Hematopoietic multipotent progenitor cell treated with erythropoietin and hydrocortisone succinate and interleukin-3 and kit ligand, for 17 days (in vitro differentiated cells): ENCODE measurements around the gene GALNT17.
"Not testable (repeated sequence)": the region's sequence is repeated elsewhere in the genome, so short reads cannot be mapped to it uniquely, and the experiment has no call there.

Source experiments
- DNase-seq: peaks from one replicate; pipeline ENCODE4 v3.0.0-alpha.2; 2015; ENCODE audit warnings: low spot score

GALNT17 gene

GRCh38 chr7:71566376-71566775 is 434.4 kb downstream of the GALNT17 start:
- DNase-seq: no peak

- DNase-seq: no peak
Observed at GRCh38 chr7:71566991-71567390, 435.0 kb downstream of the GALNT17 start.

- no peak for DNase-seq
Observed at GRCh38 chr7:71574153-71574860, 442.4 kb downstream of the GALNT17 start.

GRCh38 chr7:71580027-71580426 is 448.1 kb downstream of the GALNT17 start:
- no peak for DNase-seq

DNA sequence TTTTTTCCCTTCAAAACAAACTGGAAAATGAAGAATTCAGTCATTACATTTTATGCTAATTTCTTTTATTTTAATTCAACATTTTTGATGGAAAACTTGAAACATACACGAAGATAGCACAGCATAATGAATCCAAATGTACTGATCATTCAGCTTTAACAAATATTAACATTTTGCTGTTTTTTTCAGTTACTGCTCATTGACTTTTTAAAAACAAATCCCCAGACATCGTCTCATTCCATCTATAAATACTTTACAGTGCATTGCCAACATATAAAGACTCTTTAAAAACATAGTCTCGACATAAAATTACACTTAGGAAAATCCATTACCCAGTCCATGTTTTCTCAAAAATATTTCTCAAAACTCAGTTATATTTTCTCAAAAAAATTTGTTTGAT is 452.3 kb downstream of the GALNT17 start:
- DNase-seq: no peak

DNA sequence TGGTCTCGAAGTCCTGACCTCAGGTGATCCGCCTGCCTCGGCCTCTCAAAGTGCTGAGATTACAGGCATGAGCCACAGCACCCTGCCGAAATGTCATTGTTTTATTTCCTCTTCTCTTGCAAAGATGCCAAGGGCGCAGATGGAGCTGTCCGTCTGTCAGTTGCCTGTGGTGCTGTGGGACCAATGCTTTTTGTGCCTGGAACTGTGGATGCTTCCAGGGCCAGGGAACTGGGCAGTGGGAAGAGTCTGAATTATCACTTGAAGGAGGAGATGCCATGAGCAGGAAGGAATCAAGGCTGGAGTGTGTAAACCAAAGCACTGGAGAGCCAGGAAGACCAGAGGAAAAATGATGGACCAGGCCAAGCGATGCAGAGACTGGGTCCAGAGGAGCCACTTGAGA is 459.9 kb downstream of the GALNT17 start:
- DNase-seq: no peak

DNA sequence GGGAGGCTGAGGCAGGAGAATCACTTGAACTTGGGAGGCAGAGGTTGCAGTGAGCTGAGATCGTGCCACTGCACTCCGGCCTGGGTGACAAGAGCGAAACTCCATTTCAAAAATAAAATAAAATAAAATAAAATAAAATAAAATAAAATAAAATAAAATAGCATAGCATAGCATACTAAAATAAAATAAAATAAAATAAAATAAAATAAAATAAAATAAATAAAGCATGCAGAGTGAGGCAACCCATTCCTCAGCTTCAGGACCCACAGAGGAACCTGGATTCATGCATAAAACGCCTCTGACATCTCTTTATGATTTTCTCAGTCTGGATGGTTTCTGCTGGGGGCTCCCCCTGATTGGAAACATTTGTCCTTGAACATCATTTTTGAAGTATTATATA is 460.4 kb downstream of the GALNT17 start:
- not testable (repeated sequence) for DNase-seq

DNA sequence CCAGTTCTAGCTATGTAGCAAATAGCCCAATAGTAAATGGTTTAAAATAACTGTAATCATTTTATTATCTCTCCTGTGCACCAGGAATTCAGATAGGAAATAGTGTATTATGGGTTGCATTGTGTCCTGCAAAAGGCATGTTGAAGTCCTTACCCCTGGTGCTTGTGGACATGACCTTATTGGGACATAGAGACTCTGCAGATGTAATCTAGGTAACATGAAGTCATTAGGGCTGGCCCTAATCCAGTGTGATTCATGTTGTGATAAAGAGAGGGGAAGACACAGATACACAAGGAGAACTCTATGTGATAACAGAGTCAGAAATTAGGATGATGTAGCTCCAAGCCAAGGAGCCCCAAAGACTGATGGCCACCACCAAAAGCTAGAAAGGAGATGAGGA is 462.8 kb downstream of the GALNT17 start:
- no peak for DNase-seq

DNA sequence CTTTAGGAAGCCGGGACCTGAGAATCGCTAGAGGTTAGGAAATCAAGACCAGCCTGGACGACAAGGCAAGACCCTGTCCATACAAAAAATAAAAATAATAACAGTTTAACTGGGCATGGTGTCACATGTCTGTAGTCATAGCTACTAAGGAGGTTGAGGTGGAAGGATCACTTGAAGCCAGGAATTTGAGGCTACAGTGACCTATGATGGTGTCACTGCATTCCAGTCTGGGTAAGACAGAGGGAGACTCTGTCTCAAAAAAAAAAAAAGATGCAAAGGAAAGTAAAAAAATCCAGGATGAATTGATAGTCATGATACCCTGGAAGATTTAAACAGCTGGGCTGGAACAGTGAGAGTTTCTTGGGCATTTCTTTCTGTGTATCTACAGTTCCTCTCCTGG is 463.2 kb downstream of the GALNT17 start:
- DNase-seq: no peak

DNA sequence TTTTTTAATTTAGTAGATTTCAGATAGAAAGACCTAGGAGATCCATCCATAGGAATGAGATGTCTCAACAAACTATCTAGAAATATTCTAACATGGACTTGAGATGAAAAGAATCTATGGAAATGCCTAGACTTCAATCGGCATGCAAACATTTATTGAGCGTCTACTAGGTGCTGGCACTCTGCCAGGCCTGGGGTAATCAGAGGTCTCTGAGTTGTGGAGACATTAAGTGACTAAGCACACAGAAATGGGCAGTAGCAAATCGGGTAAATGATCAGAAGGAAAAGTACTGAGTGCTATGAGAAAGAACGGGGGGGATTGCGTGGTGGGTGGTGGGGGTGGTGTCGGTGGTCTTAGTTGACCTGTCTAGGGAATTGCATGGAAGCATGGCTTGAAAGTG is 466.6 kb downstream of the GALNT17 start:
- DNase-seq: no peak

DNA sequence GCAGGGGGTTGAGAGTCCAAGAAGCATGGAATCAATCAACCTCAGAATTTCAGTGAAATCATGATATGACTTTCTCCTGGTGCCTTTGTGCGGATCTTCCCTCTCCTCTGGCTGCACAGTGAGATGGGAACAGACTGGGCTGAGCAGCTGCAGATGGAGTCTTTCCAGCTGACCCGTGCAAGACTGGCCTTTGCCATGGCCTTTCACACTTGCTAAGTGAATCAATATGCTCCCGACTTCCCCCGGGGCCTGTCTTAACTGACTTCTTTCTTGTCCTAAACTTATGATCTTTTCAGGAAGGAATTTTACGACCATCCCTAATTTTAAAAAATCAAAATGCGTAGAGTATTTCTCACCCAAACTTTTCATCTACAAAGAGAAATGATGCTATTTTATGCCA is 469.9 kb downstream of the GALNT17 start:
- no peak for DNase-seq

- DNase-seq: no peak
Observed at GRCh38 chr7:71604818-71605414, 473.0 kb downstream of the GALNT17 start.

DNA sequence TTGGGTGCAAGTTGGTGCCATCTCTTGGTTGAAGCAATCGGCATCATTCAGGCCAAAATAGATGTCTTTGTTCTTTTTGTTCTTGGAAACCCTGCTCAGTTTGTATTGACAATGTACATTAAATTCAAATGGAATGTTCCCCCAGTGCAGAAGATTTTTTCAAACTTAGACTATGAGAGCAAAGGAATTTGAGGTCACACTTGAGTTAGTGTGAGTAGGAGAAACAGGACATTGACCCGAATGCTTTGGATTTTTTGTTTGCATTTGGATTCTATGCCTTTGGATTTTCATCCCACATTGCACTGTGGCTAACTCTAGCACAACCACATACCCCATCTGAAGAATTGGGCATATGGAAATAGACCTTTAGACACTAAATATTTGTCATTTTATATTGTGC is 480.0 kb downstream of the GALNT17 start:
- no peak for DNase-seq

GRCh38 chr7:71612911-71613310 is 481.0 kb downstream of the GALNT17 start:
- no peak for DNase-seq

- DNase-seq: no peak
Observed at GRCh38 chr7:71613313-71613712, 481.4 kb downstream of the GALNT17 start.

DNA sequence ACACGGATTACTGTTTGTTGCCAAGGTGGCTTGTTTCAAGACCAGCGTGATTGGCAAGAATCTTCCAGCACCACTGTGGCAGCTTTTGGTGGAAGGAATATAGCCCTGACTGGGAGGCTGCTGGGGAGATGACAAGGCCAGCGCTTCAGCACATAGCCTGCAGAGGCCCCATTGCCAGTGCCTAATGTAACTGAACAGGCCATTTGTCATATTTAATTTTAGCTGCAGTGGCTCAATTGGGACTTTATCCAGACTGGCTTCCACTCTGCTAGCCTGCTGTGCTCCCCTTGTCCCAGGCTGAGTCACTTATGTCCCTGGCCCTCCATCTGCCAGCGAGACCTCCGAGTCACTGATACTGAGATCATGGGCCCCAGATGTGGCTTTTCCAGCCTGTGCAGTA is 483.1 kb downstream of the GALNT17 start:
- no peak for DNase-seq

GRCh38 chr7:71616217-71616616 is 484.3 kb downstream of the GALNT17 start:
- no peak for DNase-seq

DNA sequence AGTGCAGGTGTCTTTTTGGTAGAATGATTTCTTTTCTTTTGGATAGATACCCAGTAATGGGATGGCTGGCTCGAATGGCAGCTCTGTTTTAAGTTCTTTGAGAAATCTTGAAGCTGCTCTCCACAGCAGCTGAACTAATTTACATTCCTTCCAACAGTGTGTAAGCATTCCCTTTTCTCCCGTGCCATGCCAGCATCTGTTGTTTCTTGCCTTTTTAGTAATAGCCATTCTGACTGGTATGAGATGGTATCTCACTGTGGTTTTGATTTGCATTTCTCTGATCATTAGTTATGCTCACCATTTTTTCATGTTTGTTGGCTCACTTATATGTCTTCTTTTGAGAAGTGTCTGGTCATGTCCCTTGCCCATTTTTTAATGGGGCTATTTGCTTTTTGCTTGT is 486.3 kb downstream of the GALNT17 start:
- DNase-seq: no peak

GRCh38 chr7:71625545-71625944 is 493.6 kb downstream of the GALNT17 start:
- DNase-seq: no peak

DNA sequence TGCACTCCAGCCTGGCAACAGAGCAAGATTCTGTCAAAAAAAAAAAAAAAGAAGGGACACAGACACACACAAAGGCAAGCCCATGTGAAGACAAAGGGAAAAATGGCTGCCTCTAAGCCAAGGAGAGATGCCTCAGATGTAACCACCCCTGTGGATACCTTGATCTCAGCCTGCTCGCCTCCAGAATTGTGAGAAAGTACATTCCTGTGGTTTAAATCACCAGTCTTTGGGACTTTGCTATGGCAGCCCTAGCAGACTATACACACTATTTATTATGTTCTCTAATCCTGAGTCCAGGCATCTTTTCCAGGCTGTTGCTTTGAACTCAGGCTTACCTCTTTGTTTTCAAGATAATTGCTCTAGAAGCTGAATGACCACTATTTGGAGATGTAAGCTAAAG is 494.3 kb downstream of the GALNT17 start:
- no peak for DNase-seq

DNA sequence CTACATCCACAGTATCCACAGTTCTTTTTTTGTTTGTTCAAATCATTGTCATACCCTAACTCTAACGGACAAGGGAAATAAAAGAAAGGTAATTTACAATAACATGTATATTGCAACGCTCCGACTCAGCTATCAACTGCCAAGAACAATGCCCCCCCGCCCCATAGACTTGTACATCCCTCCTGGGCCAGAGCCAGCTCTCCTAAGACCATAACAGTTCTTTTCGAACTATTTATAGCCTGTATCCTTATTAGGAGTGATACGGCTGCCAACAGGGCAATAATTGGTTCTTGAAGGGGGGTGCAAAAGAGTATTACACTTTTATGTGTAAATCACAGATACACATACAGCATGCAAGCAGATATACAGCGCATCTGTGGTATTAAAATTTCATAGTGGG is 495.7 kb downstream of the GALNT17 start:
- DNase-seq: no peak

GRCh38 chr7:71630516-71630915 is 498.6 kb downstream of the GALNT17 start:
- no peak for DNase-seq

DNA sequence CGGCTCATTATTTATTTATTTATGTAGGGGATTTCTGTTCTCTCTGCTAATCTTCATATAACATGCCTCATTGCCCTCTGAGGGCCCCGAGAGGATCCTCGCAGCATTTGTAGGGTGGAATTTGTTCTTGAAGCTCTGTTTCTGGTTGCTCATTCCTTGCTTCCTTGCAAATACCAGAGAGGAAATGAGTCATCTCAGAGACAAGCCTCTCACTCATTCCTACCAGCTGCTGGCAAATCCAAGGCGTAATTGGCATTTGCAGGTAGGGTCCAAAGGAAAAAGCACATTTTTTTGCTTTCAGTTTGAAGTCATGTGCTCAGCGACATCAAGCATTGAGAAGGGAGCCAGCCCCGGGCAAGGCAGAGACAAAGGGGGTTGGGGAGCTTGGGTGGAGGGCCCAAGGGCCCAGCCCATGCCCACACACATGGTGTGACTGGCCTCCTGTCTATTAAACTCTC is 501.6 kb downstream of the GALNT17 start:
- DNase-seq: no peak

GRCh38 chr7:71635849-71636248 is 503.9 kb downstream of the GALNT17 start:
- not testable (repeated sequence) for DNase-seq
